ENCODE data around the gene HAPLN3. TPM values are rescaled to one million over a fixed set of nuclear protein-coding genes. Genes with fewer than 3 reads are reported as not detected.

The HAPLN3 gene
- total RNA-seq, 1 donor from 2014 or later: 101 TPM

DNA sequence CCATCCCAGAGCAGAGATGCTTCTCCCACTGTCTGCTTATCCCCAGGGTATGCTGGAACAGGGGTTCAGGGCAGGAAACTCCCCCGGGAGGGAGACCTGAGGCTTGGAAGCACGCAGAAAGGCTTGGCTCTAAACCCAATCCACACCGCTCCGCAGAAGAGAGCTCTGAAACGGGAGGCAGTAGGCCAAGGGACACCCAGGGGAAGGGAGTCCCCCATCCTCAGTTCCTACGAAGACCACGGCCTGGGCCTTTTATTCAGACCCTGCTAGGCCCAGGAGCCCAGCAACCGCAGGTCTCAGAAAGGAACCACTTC is 1.8 kb upstream of the HAPLN3 start:
- intact Hi-C loops (cut with micrococcal nuclease): loop anchor here (1.0 to 10.0 kb wide), 4 partner anchors 276 to 438 kb away; partner anchors contain the start of genes AEN, FANCI, MRPL46 and MRPS11

GRCh38 chr15:88896333-88897033 is 1.1 kb upstream of the HAPLN3 start:
- intact Hi-C loops (cut with micrococcal nuclease): loop anchor here (1.0 to 10.0 kb wide), 4 partner anchors 275 to 438 kb away; partner anchors contain the start of genes AEN, FANCI, MRPL46 and MRPS11

GRCh38 chr15:88894348-88894818 is 961 bp downstream of the HAPLN3 start:
- intact Hi-C loops (cut with micrococcal nuclease): loop anchor here (1.0 to 10.0 kb wide), 6 partner anchors 10 to 440 kb away; partner anchors contain the start of genes ABHD2, MRPL46, MRPS11 and POLG

DNA sequence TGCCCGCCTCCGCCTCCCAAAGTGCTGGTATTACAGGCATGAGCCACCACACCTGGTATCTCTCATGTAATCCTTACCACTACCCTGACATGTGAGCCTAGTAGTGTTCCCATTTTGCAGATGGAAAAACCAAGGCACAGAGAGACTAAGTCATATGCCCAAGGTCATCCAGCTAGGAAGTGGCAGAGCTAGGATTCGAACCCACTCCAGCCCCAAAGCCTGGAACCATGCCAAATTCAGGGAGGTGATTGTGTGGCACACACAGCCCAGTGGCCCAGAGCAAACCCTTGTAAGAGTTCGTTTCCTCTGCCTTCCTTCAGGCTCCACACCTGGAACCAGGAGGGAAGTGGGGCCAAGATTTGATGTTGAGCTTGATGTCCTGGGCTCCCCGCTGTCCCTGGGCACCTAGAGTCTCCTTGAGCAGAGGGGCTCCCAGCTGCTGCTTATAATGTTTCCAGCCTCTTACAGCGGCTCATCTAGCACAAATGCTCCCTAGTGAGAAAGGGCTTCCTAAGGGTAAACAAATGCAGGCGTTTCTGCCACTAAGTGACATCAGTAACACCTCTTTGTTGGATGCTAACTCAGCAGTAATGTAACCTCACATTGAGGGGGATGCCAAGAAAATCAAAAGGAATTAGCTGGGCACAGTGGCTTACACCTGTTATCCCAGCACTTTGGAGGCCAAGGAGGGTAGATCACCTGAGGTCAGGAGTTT is 3.6 kb downstream of the HAPLN3 start:
- intact Hi-C loops (cut with micrococcal nuclease): loop anchor here (10.0 kb wide), 2 partner anchors 427 to 443 kb away; partner anchors contain the start of genes MRPL46, MRPS11 and POLG

DNA sequence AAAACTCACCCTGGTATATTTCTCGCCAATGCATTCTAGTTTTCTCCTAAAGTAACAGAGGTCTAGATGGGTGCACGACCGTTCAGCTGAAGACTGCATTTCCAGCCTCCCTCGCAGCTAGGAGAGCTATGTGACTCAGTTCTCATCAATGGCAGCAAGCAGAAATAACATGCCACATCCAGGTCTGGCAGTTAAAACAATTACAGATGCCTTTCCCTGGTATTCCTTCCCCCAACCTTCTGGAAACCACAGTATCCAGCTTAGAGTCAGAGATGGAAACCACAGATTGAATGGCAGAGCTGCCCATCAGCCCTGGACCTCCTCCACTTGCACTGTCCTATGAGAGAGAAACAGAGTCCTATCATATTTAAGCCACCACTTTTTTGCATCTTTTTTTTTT is 4.8 kb downstream of the HAPLN3 start:
- intact Hi-C loops (cut with micrococcal nuclease): loop anchor here (10.0 kb wide), 2 partner anchors 426 to 444 kb away; partner anchors contain the start of genes MRPL46, MRPS11 and POLG

GRCh38 chr15:88888719-88889118 is 6.6 kb downstream of the HAPLN3 start:
- intact Hi-C loops (cut with micrococcal nuclease): no loop called here

GRCh38 chr15:88887068-88887580 is 8.2 kb downstream of the HAPLN3 start:
- intact Hi-C loops (cut with micrococcal nuclease): no loop called here

- intact Hi-C loops (cut with micrococcal nuclease): no loop called here
Observed at GRCh38 chr15:88882785-88883184, 12.6 kb downstream of the HAPLN3 start.

- intact Hi-C loops (cut with micrococcal nuclease): no loop called here
Observed at GRCh38 chr15:88881775-88882174, 13.6 kb downstream of the HAPLN3 start.

GRCh38 chr15:88880944-88881740 is 14.2 kb downstream of the HAPLN3 start:
- intact Hi-C loops (cut with micrococcal nuclease): no loop called here

- intact Hi-C loops (cut with micrococcal nuclease): no loop called here
Observed at GRCh38 chr15:88878720-88879184, 16.6 kb downstream of the HAPLN3 start.

DNA sequence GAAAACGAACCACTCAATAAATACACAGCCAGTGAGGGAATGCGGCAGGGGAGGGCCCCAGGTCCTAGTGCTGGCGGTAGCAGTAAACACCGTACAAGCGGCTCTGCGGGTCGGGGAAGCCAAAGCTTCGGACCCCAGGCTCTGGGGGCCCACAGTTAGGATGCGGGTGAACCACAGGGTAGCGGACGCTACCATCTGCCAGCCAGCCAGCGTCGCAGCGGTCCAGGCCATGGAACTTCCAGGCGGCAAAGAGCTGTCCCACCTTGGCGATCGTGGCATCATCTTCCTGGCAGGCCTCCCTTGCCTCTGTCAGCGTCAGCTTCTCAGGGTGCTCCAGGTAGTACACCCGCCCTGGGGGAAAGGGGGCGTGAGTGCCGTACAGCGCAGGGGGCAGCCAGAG is 17.4 kb downstream of the HAPLN3 start:
- intact Hi-C loops (cut with micrococcal nuclease): no loop called here

DNA sequence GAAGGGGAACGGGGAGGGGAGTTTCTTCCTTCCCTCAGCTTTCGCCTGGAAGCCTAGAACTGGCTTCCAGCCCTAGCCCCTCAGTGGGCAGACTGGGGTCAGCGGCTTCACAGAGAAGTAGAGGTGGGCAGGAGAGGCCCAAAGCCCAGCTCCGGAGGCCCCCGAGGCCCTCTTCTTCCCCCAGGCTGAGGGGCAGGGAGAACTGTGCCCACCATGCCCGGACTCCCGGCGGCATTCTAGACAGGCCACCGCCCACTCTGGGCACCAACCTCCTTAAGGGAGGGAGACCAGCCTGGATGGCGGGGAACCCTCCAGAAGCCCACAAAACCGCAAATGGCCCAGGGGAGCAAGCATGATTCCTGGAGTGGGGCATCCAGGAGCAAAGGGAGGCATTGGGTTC is 17.9 kb downstream of the HAPLN3 start:
- intact Hi-C loops (cut with micrococcal nuclease): no loop called here

DNA sequence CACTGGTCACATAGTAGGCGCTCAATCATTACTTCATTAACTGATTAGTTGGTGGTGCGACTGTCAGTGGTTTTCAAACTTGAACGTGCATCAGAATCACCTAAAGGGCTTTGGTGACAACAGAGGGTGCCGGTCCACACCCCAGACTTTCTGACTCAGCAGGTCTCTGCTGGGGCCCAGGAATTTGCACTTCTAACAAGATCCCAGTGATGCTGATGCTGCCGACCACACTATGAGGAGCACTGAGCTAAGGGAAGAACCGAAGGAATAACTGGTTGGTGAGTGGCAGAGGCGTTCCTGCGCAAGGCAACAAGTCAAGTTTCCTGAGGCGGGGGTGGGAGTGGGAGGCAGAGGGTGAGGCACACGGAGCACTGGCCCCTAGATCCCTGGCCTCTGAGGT is 18.8 kb downstream of the HAPLN3 start:
- intact Hi-C loops (cut with micrococcal nuclease): no loop called here

- intact Hi-C loops (cut with micrococcal nuclease): no loop called here
Observed at GRCh38 chr15:88874684-88875083, 20.7 kb downstream of the HAPLN3 start.

GRCh38 chr15:88874275-88874674 is 21.1 kb downstream of the HAPLN3 start:
- intact Hi-C loops (cut with micrococcal nuclease): no loop called here

- intact Hi-C loops (cut with micrococcal nuclease): no loop called here
Observed at GRCh38 chr15:88873786-88874185, 21.6 kb downstream of the HAPLN3 start.

DNA sequence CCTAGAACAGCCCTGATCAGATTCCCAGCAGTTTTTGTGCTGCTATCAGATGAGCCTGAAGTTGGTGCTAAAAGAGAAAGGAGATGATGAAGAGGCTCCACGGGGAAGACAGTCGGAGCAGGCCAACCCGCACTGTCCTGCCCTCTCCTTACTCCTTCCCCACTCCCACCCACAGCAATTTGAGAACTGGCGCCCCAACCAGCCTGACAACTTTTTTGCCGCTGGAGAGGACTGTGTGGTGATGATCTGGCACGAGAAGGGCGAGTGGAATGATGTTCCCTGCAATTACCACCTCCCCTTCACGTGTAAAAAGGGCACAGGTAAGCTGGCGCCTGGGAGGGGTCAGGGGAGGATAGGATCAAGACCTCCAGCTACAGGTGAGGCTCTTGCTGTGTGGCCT is 22.6 kb downstream of the HAPLN3 start:
- intact Hi-C loops (cut with micrococcal nuclease): no loop called here

GRCh38 chr15:88872106-88872505 is 23.2 kb downstream of the HAPLN3 start:
- intact Hi-C loops (cut with micrococcal nuclease): no loop called here

DNA sequence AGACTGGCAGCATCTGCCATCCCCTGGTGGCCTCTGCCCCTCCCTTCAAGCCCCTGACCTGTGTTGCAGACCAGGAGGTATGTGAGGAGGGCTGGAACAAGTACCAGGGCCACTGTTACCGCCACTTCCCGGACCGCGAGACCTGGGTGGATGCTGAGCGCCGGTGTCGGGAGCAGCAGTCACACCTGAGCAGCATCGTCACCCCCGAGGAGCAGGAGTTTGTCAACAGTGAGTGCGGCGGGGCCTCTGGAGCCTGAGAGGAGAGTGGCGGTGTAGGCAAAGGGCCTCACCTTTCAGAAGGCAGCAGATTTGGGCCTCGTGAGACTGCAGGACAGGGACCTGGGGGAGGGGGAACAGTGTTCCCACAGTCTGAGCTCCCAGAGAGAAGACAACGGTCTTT is 24.0 kb downstream of the HAPLN3 start:
- intact Hi-C loops (cut with micrococcal nuclease): no loop called here

DNA sequence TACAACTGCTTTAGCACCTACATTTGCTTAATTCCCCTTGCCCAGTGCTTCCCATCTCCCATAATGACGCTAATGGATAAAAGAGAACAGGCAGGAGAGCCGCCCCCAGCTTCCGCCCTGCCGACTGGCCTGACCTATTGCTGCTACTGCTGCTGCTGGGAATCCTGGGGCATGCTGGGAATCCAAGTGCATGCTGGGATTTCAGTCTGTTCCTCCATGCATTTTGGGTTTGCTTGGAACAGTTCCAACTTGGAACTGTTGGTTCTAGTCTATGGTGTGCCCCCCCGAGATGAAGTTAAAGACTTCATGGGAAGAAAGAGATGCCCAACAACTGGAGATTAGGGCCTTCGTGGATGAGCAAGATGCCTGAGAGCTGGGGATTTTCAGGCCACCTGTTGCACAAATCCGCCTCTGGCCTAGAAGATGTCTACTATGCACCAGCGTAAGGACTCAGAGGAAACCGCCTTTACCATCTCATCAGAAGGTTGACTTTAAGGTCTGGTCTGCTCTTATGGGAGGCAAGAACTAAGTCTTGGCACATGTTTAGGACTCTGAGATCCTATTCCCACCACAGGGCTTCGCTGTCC is 29.0 kb downstream of the HAPLN3 start:
- intact Hi-C loops (cut with micrococcal nuclease): no loop called here
